Measurements from ENCODE around the gene HNRNPL.
"Not testable (repeated sequence)": the region's sequence is repeated elsewhere in the genome, so short reads cannot be mapped to it uniquely, and the experiment has no call there.

Gene HNRNPL

GRCh38 chr19:38800577-38801347 is 49.0 kb downstream of the HNRNPL start:
- H3K79me2 ChIP-seq = no peaks in the 10 kb centered on the region
- no peaks in the 10 kb centered on the region for H3K9me3 ChIP-seq (ENCODE audit: control insufficient read depth, low read length)
- H3K9ac ChIP-seq = no peak overlapping the region
- no peaks in the 10 kb centered on the region for H3K4me1 ChIP-seq
- no peaks in the 10 kb centered on the region for H3K27me3 ChIP-seq (ENCODE audit: control insufficient read depth, insufficient read depth, low read length)
- H3K36me3 ChIP-seq (ENCODE audit: control insufficient read depth, insufficient read depth, low read length) = no peaks in the 10 kb centered on the region
- H3K4me3 ChIP-seq (ENCODE audit: low read depth, low read length) = no peak overlapping the region
- H3K27ac ChIP-seq = no peak overlapping the region
- H2AFZ ChIP-seq = no peak overlapping the region
- TF ChIP-seq CTCF (IDR thresholded peaks at IDR 0.05) = no peak
- no peak overlapping the region for H3K4me2 ChIP-seq (ENCODE audit: low read length)

DNA sequence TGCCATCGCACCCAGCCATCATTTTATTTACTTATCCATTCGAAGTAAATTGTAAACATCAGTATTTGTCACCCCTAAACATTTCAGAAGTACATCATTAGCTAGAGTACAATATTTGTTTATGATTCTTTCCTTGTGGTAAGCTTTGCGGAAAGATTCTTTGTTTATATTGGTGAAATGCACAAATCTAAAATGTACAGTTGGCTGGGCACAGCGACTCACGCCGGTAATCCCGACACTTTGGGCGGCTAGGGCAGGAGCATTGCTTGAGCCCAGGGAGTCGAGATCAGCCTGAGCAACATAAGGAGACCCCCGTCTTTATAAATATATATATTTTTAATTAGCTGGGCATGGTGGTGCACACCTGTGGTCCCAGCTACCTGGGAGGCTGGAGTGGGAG is 50.7 kb downstream of the HNRNPL start:
- Histone ChIP-seq H3K79me2 (no peaks in the 10 kb centered on the region), H3K4me3 (ENCODE audit: low read depth, low read length) (no peak overlapping the region), H2AFZ (no peak overlapping the region), H3K36me3 (ENCODE audit: control insufficient read depth, insufficient read depth, low read length) (no peaks in the 10 kb centered on the region), H3K9ac (no peak overlapping the region), H3K4me2 (ENCODE audit: low read length) (no peak overlapping the region), H3K4me1 (no peaks in the 10 kb centered on the region), H3K27ac (no peak overlapping the region), H3K9me3 (ENCODE audit: control insufficient read depth, low read length) (no peaks in the 10 kb centered on the region), H3K27me3 (ENCODE audit: control insufficient read depth, insufficient read depth, low read length) (no peaks in the 10 kb centered on the region)
- TF ChIP-seq CTCF (IDR thresholded peaks at IDR 0.05) = no peak

- not testable (repeated sequence) for H3K4me3 ChIP-seq (ENCODE audit: low read depth, low read length); H2AFZ ChIP-seq; H3K79me2 ChIP-seq; H3K4me2 ChIP-seq (ENCODE audit: low read length); H3K27ac ChIP-seq; H3K4me1 ChIP-seq; H3K9ac ChIP-seq; H3K36me3 ChIP-seq (ENCODE audit: control insufficient read depth, insufficient read depth, low read length); H3K27me3 ChIP-seq (ENCODE audit: control insufficient read depth, insufficient read depth, low read length); H3K9me3 ChIP-seq (ENCODE audit: control insufficient read depth, low read length)
These were observed 52.0 kb downstream of the HNRNPL start for GRCh38 chr19:38797781-38798180.

GRCh38 chr19:38796154-38796553 is 53.6 kb downstream of the HNRNPL start:
- no peaks in the 10 kb centered on the region for H3K27me3 ChIP-seq (ENCODE audit: control insufficient read depth, insufficient read depth, low read length)
- H3K4me3 ChIP-seq (ENCODE audit: low read depth, low read length) = no peak overlapping the region
- H2AFZ ChIP-seq = no peak overlapping the region
- H3K27ac ChIP-seq = no peak overlapping the region
- no peaks in the 10 kb centered on the region for H3K9me3 ChIP-seq (ENCODE audit: control insufficient read depth, low read length)
- H3K4me1 ChIP-seq = no peaks in the 10 kb centered on the region
- no peak overlapping the region for H3K9ac ChIP-seq
- TF ChIP-seq CTCF (IDR thresholded peaks at IDR 0.05) = no peak
- H3K79me2 ChIP-seq = no peaks in the 10 kb centered on the region
- H3K36me3 ChIP-seq (ENCODE audit: control insufficient read depth, insufficient read depth, low read length) = no peaks in the 10 kb centered on the region
- no peak overlapping the region for H3K4me2 ChIP-seq (ENCODE audit: low read length)

DNA sequence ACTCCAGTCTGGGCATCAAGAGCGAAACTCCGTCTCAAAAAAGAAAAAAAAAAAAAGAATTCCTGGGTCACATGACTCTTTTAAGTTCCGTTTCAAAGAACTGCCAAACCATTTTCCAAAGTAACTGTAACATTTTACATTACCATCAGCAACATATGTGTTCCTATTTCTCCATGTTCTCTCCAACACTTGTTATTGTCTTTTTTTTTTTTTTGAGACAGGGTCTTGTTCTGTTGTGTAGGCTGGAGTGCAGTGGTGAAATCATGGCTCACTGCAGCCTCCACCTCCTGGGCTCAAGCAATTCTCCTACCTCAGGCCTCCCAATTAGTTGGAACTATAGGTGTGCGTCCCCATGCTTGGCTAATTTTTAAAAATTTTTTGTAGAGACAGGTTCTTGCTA is 54.2 kb downstream of the HNRNPL start:
- no peak overlapping the region for H3K4me2 ChIP-seq (ENCODE audit: low read length)
- no peak overlapping the region for H3K27ac ChIP-seq
- no peaks in the 10 kb centered on the region for H3K4me1 ChIP-seq
- no peak overlapping the region for H3K4me3 ChIP-seq (ENCODE audit: low read depth, low read length)
- H3K9me3 ChIP-seq (ENCODE audit: control insufficient read depth, low read length) = no peaks in the 10 kb centered on the region
- H3K79me2 ChIP-seq = no peaks in the 10 kb centered on the region
- H3K36me3 ChIP-seq (ENCODE audit: control insufficient read depth, insufficient read depth, low read length) = no peaks in the 10 kb centered on the region
- no peak for TF ChIP-seq CTCF (IDR thresholded peaks at IDR 0.05)
- no peak overlapping the region for H2AFZ ChIP-seq
- H3K9ac ChIP-seq = no peak overlapping the region
- H3K27me3 ChIP-seq (ENCODE audit: control insufficient read depth, insufficient read depth, low read length) = no peaks in the 10 kb centered on the region
